Endothelial cell of umbilical vein (primary cell): ENCODE results near the gene RNGTT. TPM values are rescaled to one million over a fixed set of nuclear protein-coding genes. Genes with fewer than 3 reads are reported as not detected.

Experiments
- BruUV-seq: library from RNA; stranded (reverse); fragments of 400-500 nt; replicated peaks from 2 replicates; lab custom pipeline; 2021; lab: Mats Ljungman, UMichigan
- CTCF ChIA-PET: fragments of 300-600, 350-600 bp; sonication (Branson Sonifier 250); formaldehyde crosslinking; loops from one replicate; lab custom pipeline; 2021; ENCODE audit warnings: antibody characterized with exemption, inconsistent platforms; lab: Charles Lee
- POLR2A ChIA-PET: fragments of 300-600, 350-600 bp; sonication (Branson Sonifier 250); formaldehyde crosslinking; loops from one replicate; lab custom pipeline; 2021; ENCODE audit warnings: antibody characterized with exemption, inconsistent platforms; lab: Charles Lee
- DNase-seq: peaks from one replicate; pipeline ENCODE4 v3.0.0-alpha.2; 2011; ENCODE audit warnings: low read depth, low spot score
- FAIRE-seq: peaks from 2 replicates; lab custom pipeline; 2011; peaks lifted over from hg19 to GRCh38; lab: Jason Lieb, UNC
- H2AFZ ChIP-seq: 2 replicates; pipeline ENCODE4 v1.6.0; 2012; ENCODE audit warnings: low read depth, low read length, control low read depth, inconsistent platforms
- H3K27ac ChIP-seq: 2 replicates; pipeline ENCODE4 v1.5.1; 2011; ENCODE audit warnings: low read depth, mild to moderate bottlenecking, control low read depth, low read length, moderate library complexity; ENCODE audit not compliant: insufficient read depth
- H3K27me3 ChIP-seq, 2 experiments: 2 replicates each; pipeline versions ENCODE4 v1.6.0 to v1.6.1; 2011; ENCODE audit warnings: low read length in 2 of 2, mixed read lengths in 1 of 2; ENCODE audit not compliant: control insufficient read depth in 2 of 2, insufficient read depth in 2 of 2
- H3K36me3 ChIP-seq, 2 experiments: 2 replicates in 1 of 2; 3 replicates in 1 of 2; pipeline ENCODE4 v1.5.1; 2011; ENCODE audit warnings: low read length in 2 of 2, mild to moderate bottlenecking in 1 of 2, moderate library complexity in 1 of 2; ENCODE audit not compliant: control insufficient read depth in 2 of 2, insufficient read depth in 2 of 2; ENCODE audit errors: extremely low read depth in 1 of 2
- H3K4me1 ChIP-seq: 3 replicates; pipeline ENCODE4 v1.5.1; 2011; ENCODE audit warnings: mild to moderate bottlenecking, low read length; ENCODE audit not compliant: control insufficient read depth, insufficient read depth; ENCODE audit errors: extremely low read depth
- H3K4me2 ChIP-seq: 2 replicates; pipeline ENCODE4 v1.6.1; 2011; ENCODE audit warnings: low read length, control low read depth, mixed read lengths; ENCODE audit not compliant: insufficient read depth
- H3K4me3 ChIP-seq, 3 experiments: fragments of 200-600 bp in 1 of 3; sonication (generic), shearing (Covaris generic) in 1 of 3; replicated peaks in 1 of 3; 2 replicates each; pipeline ENCODE4 v1.5.1; 2011 to 2016; ENCODE audit warnings: control low read depth in 3 of 3, low read length in 3 of 3, mild to moderate bottlenecking in 2 of 3, inconsistent platforms in 1 of 3, low read depth in 1 of 3, moderate library complexity in 1 of 3; ENCODE audit not compliant: insufficient read depth in 1 of 3
- H3K79me2 ChIP-seq: 2 replicates; pipeline ENCODE4 v1.6.0; 2012; ENCODE audit warnings: low read length, inconsistent platforms; ENCODE audit not compliant: control insufficient read depth, insufficient read depth
- H3K9ac ChIP-seq: replicated peaks from 2 replicates; pipeline ENCODE3; 2011; ENCODE audit warnings: low read length, control low read depth; ENCODE audit not compliant: insufficient read depth; ENCODE audit errors: extremely low read depth
- H3K9me1 ChIP-seq: replicated peaks from 3 replicates; pipeline ENCODE4 v1.6.0; 2011; ENCODE audit warnings: mild to moderate bottlenecking, low read length; ENCODE audit not compliant: control insufficient read depth, insufficient read depth; ENCODE audit errors: extremely low read depth
- H3K9me3 ChIP-seq: replicated peaks from 2 replicates; pipeline ENCODE4 v1.5.1; 2012; ENCODE audit warnings: low read length, inconsistent platforms; ENCODE audit not compliant: control insufficient read depth, insufficient read depth
- H4K20me1 ChIP-seq: replicated peaks from 2 replicates; pipeline ENCODE3; 2011; ENCODE audit warnings: mild to moderate bottlenecking, low read length; ENCODE audit not compliant: control insufficient read depth, insufficient read depth; ENCODE audit errors: extremely low read depth
- CTCF ChIP-seq, 2 donors: IDR thresholded peaks; 1 replicate in 1 of 2; 2 replicates in 1 of 2; pipeline ENCODE4 v1.5.1; 2011; ENCODE audit warnings: low read length in 2 of 2, mild to moderate bottlenecking in 2 of 2, moderate library complexity in 2 of 2, control low read depth in 1 of 2, inconsistent platforms in 1 of 2, low read depth in 1 of 2; ENCODE audit not compliant: insufficient read depth in 1 of 2; ENCODE audit errors: extremely low read depth in 1 of 2
- EZH2 ChIP-seq: IDR thresholded peaks from 2 replicates; pipeline ENCODE4 v1.6.1; 2012; ENCODE audit warnings: borderline replicate concordance, low read depth, mild to moderate bottlenecking, moderate library complexity, low read length, inconsistent platforms; ENCODE audit not compliant: severe bottlenecking
- FOS ChIP-seq: IDR thresholded peaks from 2 replicates; pipeline ENCODE4 v1.6.1; 2011; ENCODE audit warnings: mild to moderate bottlenecking, low read length, moderate library complexity, borderline replicate concordance; ENCODE audit not compliant: insufficient read depth
- GATA2 ChIP-seq: IDR thresholded peaks from 2 replicates; pipeline ENCODE4 v1.7.0; 2011; ENCODE audit warnings: low read depth, mild to moderate bottlenecking, moderate library complexity, mixed read lengths, low read length; ENCODE audit not compliant: insufficient read length, insufficient read depth
- JUN ChIP-seq: IDR thresholded peaks from 2 replicates; pipeline ENCODE4 v1.6.1; 2011; ENCODE audit warnings: borderline replicate concordance, low read depth; ENCODE audit not compliant: insufficient read length, insufficient read depth
- MAX ChIP-seq: IDR thresholded peaks from 2 replicates; pipeline ENCODE4 v1.6.1; 2011; ENCODE audit not compliant: insufficient read depth, insufficient read length
- MYC ChIP-seq: IDR thresholded peaks from one replicate; pipeline ENCODE4 v1.6.1; 2011; ENCODE audit warnings: mild to moderate bottlenecking, low read depth, low read length
- POLR2A ChIP-seq: IDR thresholded peaks from 2 replicates; pipeline ENCODE4 v1.6.1; 2012; ENCODE audit warnings: low read depth, mild to moderate bottlenecking, control low read depth, low read length
- POLR2AphosphoS5 ChIP-seq: IDR thresholded peaks from 2 replicates; pipeline ENCODE4 v1.6.1; 2012; ENCODE audit warnings: low read depth, mild to moderate bottlenecking, control low read depth, low read length, moderate library complexity; ENCODE audit not compliant: insufficient read depth
- dilution Hi-C: fragments of 300-500 bp; cut with MboI; formaldehyde crosslinking; loops from one replicate; pipeline ENCODE4 v1.15.0; 2019; ENCODE audit warnings: low sequenced_read_pairs; ENCODE audit not compliant: extremely low pct_ligation_motif_present
- intact Hi-C: fragments of 100-400 bp; cut with micrococcal nuclease; formaldehyde crosslinking; loops from one replicate; pipeline ENCODE4 v1.10.0; 2022
- polyA plus RNA-seq, 4 experiments: library from polyadenylated mRNA; depleted of rRNA in 3 of 4; stranded (reverse) in 3 of 4; unstranded in 1 of 4; fragments of >200 nt; gene quantifications; 2 replicates each; pipeline versions ENCODE4 v1.2.1 to v1.2.3, GENCODE V29; 2011 to 2012; ENCODE audit warnings: missing spikeins in 1 of 4
- total RNA-seq: library from RNA; stranded (reverse); gene quantifications from 2 replicates; pipeline ENCODE4 v1.2.3, GENCODE V29; 2021

The RNGTT gene
- total and polyA plus RNA-seq, 2 donors (not counting 3 experiments of a cell fraction or from before 2014, with no cell fraction given): 2.1 to 13.1 TPM

DNA sequence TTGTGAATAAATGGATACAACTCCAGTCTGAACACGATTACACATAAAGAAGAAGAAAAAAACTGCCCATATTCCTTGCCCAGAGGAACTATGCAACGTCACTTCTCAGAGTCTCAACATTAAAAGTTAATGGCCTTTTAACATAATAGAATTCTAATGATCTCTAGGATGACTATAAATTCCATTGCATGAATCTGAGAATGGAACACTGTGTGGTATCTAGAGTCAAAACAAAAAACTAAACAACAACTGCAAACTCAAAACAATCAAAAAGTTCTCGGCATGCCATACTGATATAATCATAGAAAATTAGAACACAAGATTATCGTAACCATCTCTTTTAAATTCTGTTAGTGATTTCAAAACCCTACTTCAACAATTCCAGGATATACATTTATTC is 283.6 kb downstream of the RNGTT start:
- CTCF ChIA-PET: no interaction called here
- Histone ChIP-seq H3K36me3 (no peaks in the 10 kb centered on the region), H3K9ac (no peak overlapping the region), H3K9me1 (no peaks in the 10 kb centered on the region), H3K79me2 (no peaks in the 10 kb centered on the region), H3K4me1 (peaks cover 7% of the 10 kb centered on the region), H4K20me1 (no peaks in the 10 kb centered on the region), H3K27me3 (no peaks in the 10 kb centered on the region), H2AFZ (no peak overlapping the region), H3K4me3 (no peak overlapping the region), H3K9me3 (no peaks in the 10 kb centered on the region), H3K27ac (no peak overlapping the region), H3K4me2 (no peak overlapping the region)
- intact Hi-C loops (no loop called here), dilution Hi-C loops (no loop called here)
- TF ChIP-seq MAX (no peak), FOS (no peak), GATA2 (no peak), EZH2 (no peak), JUN (no peak), MYC (no peak), POLR2A (no peak), POLR2AphosphoS5 (no peak), CTCF (IDR thresholded peaks at IDR 0.05; ENCODE audit: extremely low read depth in 1 of 2, insufficient read depth in 1 of 2, low read depth in 1 of 2, low read length in 2 of 2) (no peak)
- DNase-seq: no peak
- BruUV-seq: no TSS peak
- POLR2A ChIA-PET: no interaction called here
- no peak for FAIRE-seq
